A549 (cell line): ENCODE measurements around the gene BCO2. TPM values are rescaled to one million over a fixed set of nuclear protein-coding genes. Genes with fewer than 3 reads are reported as not detected.

ENCODE experiments used
- ATAC-seq, 2 experiments: fragments of 200-7000 bp in 1 of 2; fragments of >200 bp in 1 of 2; cut with Nextera tagmentation in 1 of 2; cut with Tn5 transposase in 1 of 2; 3 replicates each; pipeline versions ENCODE4 v1.8.0 to v1.9.1; 2018 to 2020; ENCODE audit warnings: mild to moderate bottlenecking in 1 of 2, moderate library complexity in 1 of 2
- CTCF ChIA-PET: fragments of 300-600 bp; sonication (Branson Sonifier 250); formaldehyde crosslinking; extraction: SDS; loops from one replicate; lab custom pipeline; 2021; ENCODE audit warnings: antibody characterized with exemption, inconsistent platforms; lab: Yijun Ruan, JAX
- POLR2A ChIA-PET: fragments of 350-600 bp; formaldehyde crosslinking; extraction: SDS; loops from one replicate; lab custom pipeline; 2021; ENCODE audit warnings: antibody characterized with exemption, inconsistent platforms; lab: Yijun Ruan, JAX
- DNase-seq, 2 experiments: peaks; one replicate each; pipeline versions ENCODE4 v3.0.0 to v3.0.0-alpha.2; 2011 to 2016; ENCODE audit warnings: low read depth in 1 of 2, low spot score in 1 of 2
- FAIRE-seq: peaks from 2 replicates; lab custom pipeline; 2011; peaks lifted over from hg19 to GRCh38; lab: Jason Lieb, UNC
- H3K27ac ChIP-seq, 2 experiments: fragments of >200 bp; sonication (Bioruptor Twin); formaldehyde crosslinking; 3 replicates each; pipeline ENCODE4 v1.5.1; 2016 to 2017
- H3K4me1 ChIP-seq: fragments of >200 bp; sonication (Bioruptor Twin); formaldehyde crosslinking; 3 replicates; pipeline ENCODE4 v1.6.1; 2016
- H3K4me2 ChIP-seq: fragments of >200 bp; sonication (Bioruptor Twin); formaldehyde crosslinking; 3 replicates; pipeline ENCODE4 v1.6.1; 2016
- H3K4me3 ChIP-seq: fragments of >200 bp; sonication (Bioruptor Twin); formaldehyde crosslinking; 3 replicates; pipeline ENCODE4 v1.5.1; 2016
- H3K9me3 ChIP-seq: fragments of >200 bp; sonication (Bioruptor Twin); formaldehyde crosslinking; 3 replicates; pipeline ENCODE4 v1.6.1; 2016
- BCL3 ChIP-seq: fragments of >200 bp; sonication (Bioruptor Twin); formaldehyde crosslinking; IDR thresholded peaks from 3 replicates; pipeline ENCODE4 v1.6.1; 2016
- CBX2 ChIP-seq: fragments of 200-600 bp; sonication (generic); IDR thresholded peaks from 2 replicates; pipeline ENCODE4 v1.6.1; 2016; ENCODE audit warnings: low read depth, mild to moderate bottlenecking, borderline replicate concordance
- CEBPB ChIP-seq, 2 experiments: fragments of >200 bp in 1 of 2; sonication (Bioruptor Twin) in 1 of 2; formaldehyde crosslinking in 1 of 2; IDR thresholded peaks; 2 replicates each; pipeline ENCODE4 v1.6.1; 2012 to 2016
- CHD4 ChIP-seq: fragments of 200-600 bp; sonication (generic); IDR thresholded peaks from 2 replicates; pipeline ENCODE4 v1.6.1; 2016; ENCODE audit warnings: antibody characterized with exemption, mild to moderate bottlenecking, borderline replicate concordance
- E2F6 ChIP-seq: IDR thresholded peaks from 2 replicates; pipeline ENCODE4 v1.6.1; 2012; ENCODE audit warnings: low read depth, borderline replicate concordance
- FOSL2 ChIP-seq, 2 experiments: fragments of 450-650 bp in 1 of 2; fragments of >200 bp in 1 of 2; sonication (Bioruptor Twin) in 1 of 2; formaldehyde crosslinking; IDR thresholded peaks; 2 replicates each; pipeline versions ENCODE4 v1.5.0 to v1.6.1; 2016 to 2020; ENCODE audit warnings: mild to moderate bottlenecking in 1 of 2, moderate library complexity in 1 of 2
- KDM5A ChIP-seq: fragments of 200-600 bp; sonication (generic); IDR thresholded peaks from 2 replicates; pipeline ENCODE4 v1.6.1; 2016; ENCODE audit warnings: antibody characterized with exemption, mild to moderate bottlenecking
- NFE2L2 ChIP-seq: fragments of 150-350 bp; conservative IDR thresholded peaks from 2 replicates; pipeline ENCODE4 v1.6.1; 2014; ENCODE audit warnings: low read length
- NPAS2 ChIP-seq: fragments of 250-450 bp; sonication (Bioruptor Pico); IDR thresholded peaks from 2 replicates; pipeline ENCODE4 v1.8.0; 2022; ENCODE audit warnings: mild to moderate bottlenecking, moderate library complexity, borderline replicate concordance
- PBX3 ChIP-seq: IDR thresholded peaks from 2 replicates; pipeline ENCODE4 v1.6.1; 2012
- PHF8 ChIP-seq: fragments of 200-600 bp; sonication (generic); IDR thresholded peaks from 2 replicates; pipeline ENCODE4 v1.6.1; 2016; ENCODE audit warnings: low read depth, mild to moderate bottlenecking, antibody characterized with exemption, moderate library complexity, borderline replicate concordance
- RAD21 ChIP-seq, 2 experiments: fragments of >200 bp in 1 of 2; sonication (Bioruptor Twin) in 1 of 2; formaldehyde crosslinking in 1 of 2; IDR thresholded peaks in 1 of 2; conservative IDR thresholded peaks in 1 of 2; 2 replicates in 1 of 2; 3 replicates in 1 of 2; pipeline ENCODE4 v1.6.1; 2012 to 2018; ENCODE audit warnings: inconsistent platforms in 1 of 2
- RCOR1 ChIP-seq: fragments of 150-350 bp; IDR thresholded peaks from 2 replicates; pipeline ENCODE4 v1.6.1; 2014; ENCODE audit warnings: antibody characterized with exemption, low read length, low read depth
- TFCP2L1 ChIP-seq: fragments of 250-450 bp; sonication (Bioruptor Pico); IDR thresholded peaks from 2 replicates; pipeline ENCODE4 v1.5.0; 2021; ENCODE audit warnings: mild to moderate bottlenecking
- TP53 ChIP-seq: fragments of 250-450 bp; sonication (Bioruptor Pico); IDR thresholded peaks from 2 replicates; pipeline ENCODE4 v1.5.0; 2021; ENCODE audit warnings: mild to moderate bottlenecking, moderate library complexity
- ZFP36 ChIP-seq: fragments of 450-650 bp; IDR thresholded peaks from 2 replicates; pipeline ENCODE4 v1.6.1; 2014; ENCODE audit warnings: borderline replicate concordance; ENCODE audit not compliant: partially characterized antibody
- ZSCAN20 ChIP-seq: fragments of 250-450 bp; sonication (Bioruptor Pico); IDR thresholded peaks from 2 replicates; pipeline ENCODE4 v1.8.0; 2022; ENCODE audit warnings: mild to moderate bottlenecking, moderate library complexity
- WGBS: methylation state at CpG from one replicate; pipeline ENCODE4 v1.1.6; 2017; ENCODE audit errors: missing lambda C conversion rate; 5-methylcytosine and 5-hydroxymethylcytosine counted together
- polyA plus RNA-seq, 4 experiments: library from polyadenylated mRNA; depleted of rRNA in 3 of 4; stranded (reverse); fragments of >200 nt; fragmentation: RNase III in 1 of 4; extraction: RNeasy Plus Mini Kit Qiagen cat#74134 plus additional on column Dnase treatment in 1 of 4; gene quantifications; 2 replicates in 3 of 4; 3 replicates in 1 of 4; pipeline ENCODE4 v1.2.3, GENCODE V29; 2011 to 2017
- TF ChIP-seq, protein P1 (sequence below): fragments of 250-450 bp; sonication (Bioruptor Pico); IDR thresholded peaks from 2 replicates; pipeline ENCODE4 v1.5.0; 2020; ENCODE audit warnings: low read depth, mild to moderate bottlenecking, moderate library complexity
- TF ChIP-seq, protein P2 (sequence below): fragments of >200 bp; sonication (Bioruptor Twin); formaldehyde crosslinking; IDR thresholded peaks from 3 replicates; pipeline ENCODE4 v1.5.1; 2016
- TF ChIP-seq, protein P3 (sequence below): fragments of 250-450 bp; sonication (Bioruptor Pico); IDR thresholded peaks from 2 replicates; pipeline ENCODE4 v1.5.0; 2021; ENCODE audit warnings: mild to moderate bottlenecking, moderate library complexity, borderline replicate concordance

The BCO2 gene
- polyA plus RNA-seq, 2 of the 4 experiments (the other 2 are of a cell fraction): 1.3 to 1.9 TPM

- Histone ChIP-seq H3K4me3 (no peak overlapping the region), H3K4me2 (no peak overlapping the region), H3K9me3 (no peaks in the 10 kb centered on the region), H3K4me1 (0 out of 3 replicates have a peak, but pooled peaks cover 4% of the 10 kb centered on the region), H3K27ac (no peak overlapping the region)
- FAIRE-seq: no peak
- no peak for ATAC-seq
- POLR2A ChIA-PET: no interaction called here
- 41% methylated on average over 3 of the region's 3 CpGs for WGBS
- CTCF ChIA-PET: interaction anchor here (1.2 to 14.6 kb wide), 6 partner anchors 11 to 1068 kb away, joined by 4 to 247 read pairs (median 13); no protein-coding TSS in a partner anchor
- DNase-seq: no peak
- TF ChIP-seq RCOR1 (no peak), ZSCAN20 (CRISPR knock-in tag) (no peak), TFCP2L1 (no peak), TP53 (CRISPR knock-in tag) (no peak), NFE2L2 (no peak), CBX2 (no peak), E2F6 (no peak), NPAS2 (CRISPR knock-in tag) (no peak), FOSL2 (IDR thresholded peaks at IDR 0.05) (no peak), FOSL2 (CRISPR knock-in tag; IDR thresholded peaks at IDR 0.05) (no peak), PBX3 (no peak), BCL3 (no peak), KDM5A (no peak), PHF8 (no peak)
These were observed 46.0 kb downstream of the BCO2 start for GRCh38 chr11:112221274-112221835.

GRCh38 chr11:112222303-112222702, 47.0 kb downstream of the BCO2 start:
- TF ChIP-seq CEBPB (IDR thresholded peaks at IDR 0.05) (no peak), CHD4 (no peak), RAD21 (conservative IDR thresholded peaks at IDR 0.05 in 1 of 2, IDR thresholded peaks at IDR 0.05 in 1 of 2) (no peak), ZFP36 (no peak)
- TF ChIP-seq, protein P1, sequence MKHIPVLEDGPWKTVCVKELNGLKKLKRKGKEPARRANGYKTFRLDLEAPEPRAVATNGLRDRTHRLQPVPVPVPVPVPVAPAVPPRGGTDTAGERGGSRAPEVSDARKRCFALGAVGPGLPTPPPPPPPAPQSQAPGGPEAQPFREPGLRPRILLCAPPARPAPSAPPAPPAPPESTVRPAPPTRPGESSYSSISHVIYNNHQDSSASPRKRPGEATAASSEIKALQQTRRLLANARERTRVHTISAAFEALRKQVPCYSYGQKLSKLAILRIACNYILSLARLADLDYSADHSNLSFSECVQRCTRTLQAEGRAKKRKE (CRISPR knock-in tag): no peak
- TF ChIP-seq, protein P2, sequence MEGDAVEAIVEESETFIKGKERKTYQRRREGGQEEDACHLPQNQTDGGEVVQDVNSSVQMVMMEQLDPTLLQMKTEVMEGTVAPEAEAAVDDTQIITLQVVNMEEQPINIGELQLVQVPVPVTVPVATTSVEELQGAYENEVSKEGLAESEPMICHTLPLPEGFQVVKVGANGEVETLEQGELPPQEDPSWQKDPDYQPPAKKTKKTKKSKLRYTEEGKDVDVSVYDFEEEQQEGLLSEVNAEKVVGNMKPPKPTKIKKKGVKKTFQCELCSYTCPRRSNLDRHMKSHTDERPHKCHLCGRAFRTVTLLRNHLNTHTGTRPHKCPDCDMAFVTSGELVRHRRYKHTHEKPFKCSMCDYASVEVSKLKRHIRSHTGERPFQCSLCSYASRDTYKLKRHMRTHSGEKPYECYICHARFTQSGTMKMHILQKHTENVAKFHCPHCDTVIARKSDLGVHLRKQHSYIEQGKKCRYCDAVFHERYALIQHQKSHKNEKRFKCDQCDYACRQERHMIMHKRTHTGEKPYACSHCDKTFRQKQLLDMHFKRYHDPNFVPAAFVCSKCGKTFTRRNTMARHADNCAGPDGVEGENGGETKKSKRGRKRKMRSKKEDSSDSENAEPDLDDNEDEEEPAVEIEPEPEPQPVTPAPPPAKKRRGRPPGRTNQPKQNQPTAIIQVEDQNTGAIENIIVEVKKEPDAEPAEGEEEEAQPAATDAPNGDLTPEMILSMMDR: no peak
- TF ChIP-seq, protein P3, sequence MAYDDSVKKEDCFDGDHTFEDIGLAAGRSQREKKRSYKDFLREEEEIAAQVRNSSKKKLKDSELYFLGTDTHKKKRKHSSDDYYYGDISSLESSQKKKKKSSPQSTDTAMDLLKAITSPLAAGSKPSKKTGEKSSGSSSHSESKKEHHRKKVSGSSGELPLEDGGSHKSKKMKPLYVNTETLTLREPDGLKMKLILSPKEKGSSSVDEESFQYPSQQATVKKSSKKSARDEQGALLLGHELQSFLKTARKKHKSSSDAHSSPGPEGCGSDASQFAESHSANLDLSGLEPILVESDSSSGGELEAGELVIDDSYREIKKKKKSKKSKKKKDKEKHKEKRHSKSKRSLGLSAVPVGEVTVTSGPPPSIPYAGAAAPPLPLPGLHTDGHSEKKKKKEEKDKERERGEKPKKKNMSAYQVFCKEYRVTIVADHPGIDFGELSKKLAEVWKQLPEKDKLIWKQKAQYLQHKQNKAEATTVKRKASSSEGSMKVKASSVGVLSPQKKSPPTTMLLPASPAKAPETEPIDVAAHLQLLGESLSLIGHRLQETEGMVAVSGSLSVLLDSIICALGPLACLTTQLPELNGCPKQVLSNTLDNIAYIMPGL: no peak
- TF ChIP-seq, all 56 proteins: peak for 0
- no peak for FAIRE-seq
- CTCF ChIA-PET: interaction anchor here (1.7 to 14.6 kb wide), 2 partner anchors 60 to 109 kb away, joined by 5 to 247 read pairs; no protein-coding TSS in a partner anchor
- Histone ChIP-seq H3K27ac (no peak overlapping the region), H3K4me3 (no peak overlapping the region), H3K4me1 (peaks cover 6% of the 10 kb centered on the region; the same call in 1 of the 3 replicates), H3K9me3 (no peaks in the 10 kb centered on the region), H3K4me2 (no peak overlapping the region)
- POLR2A ChIA-PET: no interaction called here
- no peak for ATAC-seq
- no peak for DNase-seq
- 8% methylated on average over 2 of the region's 4 CpGs for WGBS
